Amniotic epithelial cell (primary cell): ENCODE measurements around the gene GPR132.
"Not testable (repeated sequence)": the region's sequence is repeated elsewhere in the genome, so short reads cannot be mapped to it uniquely, and the experiment has no call there.

Source experiments
- DNase-seq: peaks from one replicate; pipeline ENCODE4 v3.0.0-alpha.2; 2010; ENCODE audit warnings: low read depth

Gene GPR132

GRCh38 chr14:105065280-105066228, at the start of gene GPR132:
GPR132 (minus strand) TSS chr14:105065430; CDS start chr14:105055420, 10,010 bp downstream.
- DNase-seq = no peak

- DNase-seq = not testable (repeated sequence)
These were observed 44.0 kb upstream of the GPR132 start for GRCh38 chr14:105109243-105109642.

GRCh38 chr14:105108516-105108864, 43.3 kb upstream of the GPR132 start:
- DNase-seq = no peak

GRCh38 chr14:105107781-105108515, 42.7 kb upstream of the GPR132 start:
- no peak for DNase-seq

GRCh38 chr14:105107351-105107750, 42.1 kb upstream of the GPR132 start:
- DNase-seq = no peak

- DNase-seq = no peak
These were observed 39.9 kb upstream of the GPR132 start for GRCh38 chr14:105105158-105105557.

GRCh38 chr14:105102893-105103292, 37.7 kb upstream of the GPR132 start:
- no peak for DNase-seq

- DNase-seq = no peak
These were observed 37.2 kb upstream of the GPR132 start for GRCh38 chr14:105102361-105102870.

GRCh38 chr14:105100910-105101309, 35.7 kb upstream of the GPR132 start:
- DNase-seq = no peak

GRCh38 chr14:105099778-105100177, 34.5 kb upstream of the GPR132 start:
- DNase-seq = no peak

- no peak for DNase-seq
These were observed 33.1 kb upstream of the GPR132 start for GRCh38 chr14:105098316-105098715.

GRCh38 chr14:105097794-105098127, 32.5 kb upstream of the GPR132 start:
- DNase-seq = no peak

- no peak for DNase-seq
These were observed 31.1 kb upstream of the GPR132 start for GRCh38 chr14:105096206-105096875.

GRCh38 chr14:105095236-105095805, 30.1 kb upstream of the GPR132 start:
- DNase-seq = no peak

GRCh38 chr14:105094193-105094907, 29.1 kb upstream of the GPR132 start:
- no peak for DNase-seq

- DNase-seq = peak; percentile 71
These were observed 28.4 kb upstream of the GPR132 start for GRCh38 chr14:105093431-105094192.

GRCh38 chr14:105093038-105093430, 27.8 kb upstream of the GPR132 start:
- DNase-seq = peak; percentile 44

- peak; percentile 65 for DNase-seq
These were observed 27.2 kb upstream of the GPR132 start for GRCh38 chr14:105092171-105093037.

- DNase-seq = peak; percentile 55
These were observed 26.4 kb upstream of the GPR132 start for GRCh38 chr14:105091517-105092170.
